GM12878 (cell line): ENCODE data around the gene CDHR2.

Source experiments
- BMI1 ChIP-seq: fragments of 450-650 bp; IDR thresholded peaks from 2 replicates; pipeline ENCODE4 v1.6.1; 2016; ENCODE audit warnings: mild to moderate bottlenecking, moderate library complexity, borderline replicate concordance
- CHD2 ChIP-seq: IDR thresholded peaks from 2 replicates; pipeline ENCODE4 v1.6.1; 2011; ENCODE audit warnings: low read depth, low read length, improper control_type of control experiment, borderline replicate concordance
- CHD4 ChIP-seq: fragments of 200-600 bp; sonication (generic); IDR thresholded peaks from 2 replicates; pipeline ENCODE4 v1.6.1; 2016; ENCODE audit warnings: mild to moderate bottlenecking
- CREB1 ChIP-seq: IDR thresholded peaks from 2 replicates; pipeline ENCODE4 v1.6.1; 2012; ENCODE audit warnings: low read depth, mild to moderate bottlenecking, inconsistent platforms
- CREM ChIP-seq: IDR thresholded peaks from 2 replicates; pipeline ENCODE4 v1.6.1; 2014; ENCODE audit warnings: antibody characterized with exemption, low read depth
- EP300 ChIP-seq, 2 experiments: fragments of 150-350 bp in 1 of 2; IDR thresholded peaks; 2 replicates each; pipeline ENCODE4 v1.6.1; 2011 to 2012; ENCODE audit warnings: low read depth in 2 of 2, low read length in 2 of 2, borderline replicate concordance in 1 of 2, improper control_type of control experiment in 1 of 2, inconsistent platforms in 1 of 2; ENCODE audit not compliant: control insufficient read depth in 1 of 2
- POLR2A ChIP-seq: IDR thresholded peaks from 2 replicates; pipeline ENCODE4 v1.6.1; 2011; ENCODE audit warnings: low read depth, mild to moderate bottlenecking, low read length
- POLR2AphosphoS5 ChIP-seq: IDR thresholded peaks from 2 replicates; pipeline ENCODE4 v1.6.1; 2011; ENCODE audit warnings: mild to moderate bottlenecking, low read length, inconsistent platforms
- TBL1XR1 ChIP-seq: IDR thresholded peaks from 2 replicates; pipeline ENCODE4 v1.6.1; 2012; ENCODE audit warnings: low read depth, low read length, improper control_type of control experiment
- ZBED1 ChIP-seq: IDR thresholded peaks from 2 replicates; pipeline ENCODE4 v1.6.1; 2016; ENCODE audit warnings: borderline replicate concordance
- ZNF217 ChIP-seq: fragments of 450-650 bp; IDR thresholded peaks from 2 replicates; pipeline ENCODE4 v1.6.1; 2017; ENCODE audit warnings: antibody characterized with exemption, mild to moderate bottlenecking
- ZNF384 ChIP-seq: IDR thresholded peaks from 2 replicates; pipeline ENCODE4 v1.6.1; 2012; ENCODE audit warnings: low read depth, mild to moderate bottlenecking, low read length, improper control_type of control experiment, borderline replicate concordance
- TF ChIP-seq, protein P1 (sequence below), 3 experiments: IDR thresholded peaks in 2 of 3; conservative IDR thresholded peaks in 1 of 3; 2 replicates each; pipeline ENCODE4 v1.5.1; 2011; ENCODE audit warnings: low read depth in 3 of 3, low read length in 3 of 3, mild to moderate bottlenecking in 3 of 3, control low read depth in 2 of 3, moderate library complexity in 2 of 3, inconsistent platforms in 1 of 3, mixed read lengths in 1 of 3; ENCODE audit not compliant: control insufficient read depth in 2 of 3, insufficient read depth in 1 of 3; ENCODE audit errors: extremely low read depth in 1 of 3

GRCh38 chr5:176540476-176540899, 8.7 kb upstream of the CDHR2 start:
- TF ChIP-seq, protein P1, sequence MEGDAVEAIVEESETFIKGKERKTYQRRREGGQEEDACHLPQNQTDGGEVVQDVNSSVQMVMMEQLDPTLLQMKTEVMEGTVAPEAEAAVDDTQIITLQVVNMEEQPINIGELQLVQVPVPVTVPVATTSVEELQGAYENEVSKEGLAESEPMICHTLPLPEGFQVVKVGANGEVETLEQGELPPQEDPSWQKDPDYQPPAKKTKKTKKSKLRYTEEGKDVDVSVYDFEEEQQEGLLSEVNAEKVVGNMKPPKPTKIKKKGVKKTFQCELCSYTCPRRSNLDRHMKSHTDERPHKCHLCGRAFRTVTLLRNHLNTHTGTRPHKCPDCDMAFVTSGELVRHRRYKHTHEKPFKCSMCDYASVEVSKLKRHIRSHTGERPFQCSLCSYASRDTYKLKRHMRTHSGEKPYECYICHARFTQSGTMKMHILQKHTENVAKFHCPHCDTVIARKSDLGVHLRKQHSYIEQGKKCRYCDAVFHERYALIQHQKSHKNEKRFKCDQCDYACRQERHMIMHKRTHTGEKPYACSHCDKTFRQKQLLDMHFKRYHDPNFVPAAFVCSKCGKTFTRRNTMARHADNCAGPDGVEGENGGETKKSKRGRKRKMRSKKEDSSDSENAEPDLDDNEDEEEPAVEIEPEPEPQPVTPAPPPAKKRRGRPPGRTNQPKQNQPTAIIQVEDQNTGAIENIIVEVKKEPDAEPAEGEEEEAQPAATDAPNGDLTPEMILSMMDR (IDR thresholded peaks at IDR 0.05 in 2 of 3, conservative IDR thresholded peaks at IDR 0.05 in 1 of 3; ENCODE audit: control insufficient read depth in 2 of 3, extremely low read depth in 1 of 3, insufficient read depth in 1 of 3, low read depth in 3 of 3, low read length in 3 of 3): no peak
- no peak for TF ChIP-seq POLR2A
- TF ChIP-seq BMI1: no peak
- no peak for TF ChIP-seq ZBED1
- no peak for TF ChIP-seq CREB1
- no peak for TF ChIP-seq ZNF217
- TF ChIP-seq CHD4: no peak
- no peak for TF ChIP-seq EP300 (IDR thresholded peaks at IDR 0.05; ENCODE audit: borderline replicate concordance in 1 of 2, control insufficient read depth in 1 of 2, low read depth in 2 of 2, low read length in 2 of 2)
- no peak for TF ChIP-seq CHD2
- TF ChIP-seq POLR2AphosphoS5: no peak
- TF ChIP-seq CREM: no peak
- no peak for TF ChIP-seq TBL1XR1
- no peak for TF ChIP-seq ZNF384
